Ascending aorta (tissue), 2 donors: ENCODE results near the gene OXCT2. TPM values are rescaled to one million over a fixed set of nuclear protein-coding genes. Genes with fewer than 3 reads are reported as not detected.
A peak's percentile ranks its signal among the peaks of the same experiment; 100 is the strongest.

Source experiments
- DNase-seq, 2 donors: peaks; one replicate each; pipeline ENCODE4 v3.0.0-alpha.2; 2019; ENCODE audit warnings: low spot score in 2 of 2
- H3K27ac ChIP-seq, 2 donors: fragments of 200-600 bp; sonication (generic); one replicate each; pipeline ENCODE4 v1.5.1; 2016 to 2017; ENCODE audit warnings: mild to moderate bottlenecking in 1 of 2
- H3K27me3 ChIP-seq: fragments of 200-600 bp; sonication (generic); one replicate; pipeline ENCODE4 v1.5.1; 2017
- H3K36me3 ChIP-seq, 2 donors: fragments of 200-600 bp; sonication (generic); one replicate each; pipeline ENCODE4 v1.5.1; 2016
- H3K4me1 ChIP-seq, 2 donors: fragments of 200-600 bp; sonication (generic); one replicate each; pipeline ENCODE4 v1.5.1; 2016 to 2017; ENCODE audit warnings: mild to moderate bottlenecking in 1 of 2
- H3K4me3 ChIP-seq, 2 donors: fragments of 200-600 bp; sonication (generic); one replicate each; pipeline ENCODE4 v1.5.1; 2016 to 2017; ENCODE audit warnings: mild to moderate bottlenecking in 1 of 2
- H3K9me3 ChIP-seq, 2 donors: fragments of 200-600 bp; sonication (generic); one replicate each; pipeline ENCODE4 v1.5.1; 2016
- CTCF ChIP-seq, 3 experiments: fragments of 200-600 bp in 2 of 3; fragments of 450-650 bp in 1 of 3; sonication (generic) in 2 of 3; IDR thresholded peaks; one replicate each; pipeline ENCODE4 v1.5.1; 2016 to 2019; ENCODE audit warnings: antibody characterized with exemption in 3 of 3, mild to moderate bottlenecking in 1 of 3, moderate library complexity in 1 of 3
- intact Hi-C: fragments of 100-400 bp; cut with DNase I; formaldehyde crosslinking; loops from one replicate; pipeline ENCODE4 v1.15.1; 2023
- total RNA-seq: library from RNA; depleted of rRNA; stranded (reverse); fragments of >200 nt; gene quantifications from one replicate; pipeline ENCODE4 v1.1.0, GENCODE V29; 2016

OXCT2 gene
- total RNA-seq, 1 donor from 2014 or later, result not detected

DNA sequence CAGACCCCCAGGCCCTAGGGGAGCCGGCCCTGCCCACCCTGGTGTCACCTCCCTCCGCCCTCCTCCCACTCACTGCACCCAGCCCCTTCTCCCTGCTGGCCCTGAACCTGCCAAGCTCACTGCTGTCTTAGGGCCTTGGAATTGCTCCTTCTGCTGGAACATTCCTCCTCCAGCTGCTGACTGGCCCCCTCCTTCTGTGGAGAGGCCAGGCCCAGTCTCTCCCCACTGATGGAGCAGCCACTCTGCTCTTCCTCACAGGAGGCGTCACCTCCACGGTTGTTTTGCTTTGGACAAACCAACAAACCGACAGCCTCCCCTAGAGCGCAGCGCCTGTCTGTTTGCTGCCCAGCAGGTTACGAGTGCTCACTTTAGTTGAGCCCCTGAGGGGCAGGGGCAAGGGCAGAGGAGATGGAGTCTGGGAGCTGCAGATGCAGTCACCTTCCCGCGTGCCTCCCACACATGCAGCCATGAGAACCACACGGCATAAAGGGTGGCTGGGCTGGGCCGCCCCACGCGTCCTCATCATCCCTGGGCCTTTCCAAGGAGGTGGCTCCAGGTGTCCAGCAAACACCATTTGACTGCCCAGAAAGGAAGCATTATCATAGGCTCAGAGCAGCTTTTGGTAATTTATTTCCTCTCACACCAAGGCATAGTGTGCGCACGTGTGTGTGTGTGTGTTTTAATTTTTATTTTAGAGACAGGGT, 9.4 kb downstream of the OXCT2 start:
- DNase-seq, result peak in 1 of 2 donors; percentile 43
- intact Hi-C loops, result no loop called here
- Histone ChIP-seq H3K9me3 (no peaks in the 10 kb centered on the region), H3K36me3 (peaks cover 20 to 35% of the 10 kb centered on the region in 2 donors), H3K4me1 (no peaks in the 10 kb centered on the region), H3K27ac (no peak overlapping the region), H3K27me3 (no peaks in the 10 kb centered on the region), H3K4me3 (no peak overlapping the region)
- no peak for TF ChIP-seq CTCF (IDR thresholded peaks at IDR 0.05)

GRCh38 chr1:39761016-39761415, 10.1 kb downstream of the OXCT2 start:
- Histone ChIP-seq H3K27ac (no peak overlapping the region), H3K27me3 (no peaks in the 10 kb centered on the region), H3K36me3 (peaks cover 20 to 42% of the 10 kb centered on the region in 2 donors), H3K9me3 (no peaks in the 10 kb centered on the region), H3K4me3 (no peak overlapping the region), H3K4me1 (no peaks in the 10 kb centered on the region)
- no peak for TF ChIP-seq CTCF (IDR thresholded peaks at IDR 0.05)
- intact Hi-C loops, result no loop called here
- DNase-seq, result no peak

- intact Hi-C loops, result no loop called here
- H3K36me3 ChIP-seq, result peaks cover 20 to 49% of the 10 kb centered on the region in 2 donors
- no peak for TF ChIP-seq CTCF (IDR thresholded peaks at IDR 0.05)
Observed at GRCh38 chr1:39760074-39761008, 10.8 kb downstream of the OXCT2 start.

DNA sequence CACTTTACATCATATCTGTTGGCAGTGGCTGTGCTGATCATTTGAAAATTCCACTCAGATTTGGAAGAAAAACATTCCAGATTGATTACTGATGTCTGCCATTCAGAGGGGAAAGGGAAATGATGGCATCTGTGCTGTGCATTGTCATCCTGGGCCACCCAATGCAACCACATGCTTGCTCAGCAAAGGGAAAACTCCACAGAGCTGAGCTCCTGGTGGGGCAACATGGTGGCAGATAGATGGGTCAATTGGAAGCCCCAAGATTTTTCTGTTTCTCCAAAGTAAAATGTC, 11.8 kb downstream of the OXCT2 start:
- Histone ChIP-seq H3K9me3 (no peaks in the 10 kb centered on the region), H3K27me3 (no peaks in the 10 kb centered on the region), H3K27ac (no peak overlapping the region), H3K36me3 (peaks cover 20 to 54% of the 10 kb centered on the region in 2 donors), H3K4me1 (no peaks in the 10 kb centered on the region), H3K4me3 (no peak overlapping the region)
- TF ChIP-seq CTCF (IDR thresholded peaks at IDR 0.05), result no peak
- intact Hi-C loops, result no loop called here
- no peak for DNase-seq

More at GRCh38 chr1:39760074-39761008, 10.8 kb downstream of the OXCT2 start:
- DNase-seq, result no peak
- Histone ChIP-seq H3K4me3 (no peak overlapping the region), H3K9me3 (no peaks in the 10 kb centered on the region), H3K27me3 (no peaks in the 10 kb centered on the region), H3K4me1 (no peaks in the 10 kb centered on the region), H3K27ac (no peak overlapping the region)

GRCh38 chr1:39758556-39759435, 12.4 kb downstream of the OXCT2 start:
- no peak for TF ChIP-seq CTCF (IDR thresholded peaks at IDR 0.05)
- no peak for DNase-seq
- intact Hi-C loops, result no loop called here
- H3K27ac ChIP-seq, result no peak overlapping the region
- H3K9me3 ChIP-seq, result no peaks in the 10 kb centered on the region
- H3K4me3 ChIP-seq, result no peak overlapping the region
- H3K36me3 ChIP-seq, result peaks cover 23 to 54% of the 10 kb centered on the region in 2 donors
- H3K4me1 ChIP-seq, result no peaks in the 10 kb centered on the region
- no peaks in the 10 kb centered on the region for H3K27me3 ChIP-seq
